ENCODE data around the gene DTX3.
"Not testable (repeated sequence)": the region's sequence is repeated elsewhere in the genome, so short reads cannot be mapped to it uniquely, and the experiment has no call there.

Gene DTX3

GRCh38 chr12:57604454-57604991 lies at the start of gene DTX3:
DTX3 (plus strand) TSS chr12:57604824; CDS start chr12:57606518, 1,694 bp downstream.
- peak; percentile 38 for DNase-seq

- DNase-seq = no peak
These were observed 49.7 kb upstream of the DTX3 start for GRCh38 chr12:57554897-57555296.

- no peak for DNase-seq
These were observed 45.8 kb upstream of the DTX3 start for GRCh38 chr12:57558864-57559263.

- no peak for DNase-seq
These were observed 44.1 kb upstream of the DTX3 start for GRCh38 chr12:57560516-57560915.

- not testable (repeated sequence) for DNase-seq
These were observed 43.5 kb upstream of the DTX3 start for GRCh38 chr12:57561117-57561516.

- no peak for DNase-seq
These were observed 41.3 kb upstream of the DTX3 start for GRCh38 chr12:57563358-57563757.

GRCh38 chr12:57564178-57564740 lies 40.4 kb upstream of the DTX3 start:
- no peak for DNase-seq

- no peak for DNase-seq
These were observed 35.8 kb upstream of the DTX3 start for GRCh38 chr12:57568838-57569237.

- DNase-seq = no peak
These were observed 34.8 kb upstream of the DTX3 start for GRCh38 chr12:57569858-57570257.

GRCh38 chr12:57570438-57570837 lies 34.2 kb upstream of the DTX3 start:
- not testable (repeated sequence) for DNase-seq

GRCh38 chr12:57571926-57572762 lies 32.5 kb upstream of the DTX3 start:
- DNase-seq = no peak

- DNase-seq = no peak
These were observed 29.8 kb upstream of the DTX3 start for GRCh38 chr12:57574795-57575194.

GRCh38 chr12:57575771-57576612 lies 28.6 kb upstream of the DTX3 start:
- no peak for DNase-seq

GRCh38 chr12:57576613-57577160 lies 27.9 kb upstream of the DTX3 start:
- DNase-seq = no peak

- DNase-seq = no peak
These were observed 26.5 kb upstream of the DTX3 start for GRCh38 chr12:57577981-57578758.

GRCh38 chr12:57579011-57579410 lies 25.6 kb upstream of the DTX3 start:
- DNase-seq = no peak

- no peak for DNase-seq
These were observed 24.8 kb upstream of the DTX3 start for GRCh38 chr12:57579677-57580465.

GRCh38 chr12:57580466-57580795 lies 24.2 kb upstream of the DTX3 start:
- no peak for DNase-seq

GRCh38 chr12:57581802-57582201 lies 22.8 kb upstream of the DTX3 start:
- DNase-seq = no peak

GRCh38 chr12:57582440-57582839 lies 22.2 kb upstream of the DTX3 start:
- DNase-seq = no peak
